GM23338 (cell line): ENCODE measurements around the gene PER2. TPM values are rescaled to one million over a fixed set of nuclear protein-coding genes. Genes with fewer than 3 reads are reported as not detected.

Experiments
- ATAC-seq: fragments of 200-7000 bp; cut with Tn5 transposase; 3 replicates; pipeline ENCODE4 v1.9.1; 2020
- DNase-seq: peaks from one replicate; pipeline ENCODE4 v3.0.0-alpha.2; 2015; ENCODE audit warnings: low spot score
- H2AFZ ChIP-seq: fragments of 200-600 bp; sonication (generic); 2 replicates; pipeline ENCODE4 v1.8.0; 2016; ENCODE audit warnings: antibody characterized with exemption, mild to moderate bottlenecking, moderate library complexity
- H3F3A ChIP-seq: fragments of 200-600 bp; sonication (generic); replicated peaks from 2 replicates; pipeline ENCODE4 v1.8.0; 2017; ENCODE audit warnings: antibody characterized with exemption, mixed run types, low read depth
- H3K27ac ChIP-seq: fragments of 200-600 bp; sonication (generic); 2 replicates; pipeline ENCODE4 v1.6.1; 2016; ENCODE audit warnings: low read depth
- H3K27me3 ChIP-seq: fragments of 200-600 bp; sonication (generic); 2 replicates; pipeline ENCODE4 v1.8.0; 2016; ENCODE audit warnings: mild to moderate bottlenecking, mixed run types, moderate library complexity; ENCODE audit not compliant: insufficient read depth
- H3K36me3 ChIP-seq: fragments of 200-600 bp; sonication (generic); 2 replicates; pipeline ENCODE4 v1.8.0; 2016; ENCODE audit warnings: mild to moderate bottlenecking; ENCODE audit not compliant: insufficient read depth
- H3K4me1 ChIP-seq: fragments of 200-600 bp; sonication (generic); 2 replicates; pipeline ENCODE4 v1.8.0; 2016; ENCODE audit warnings: mild to moderate bottlenecking, moderate library complexity; ENCODE audit not compliant: insufficient read depth
- H3K4me2 ChIP-seq: fragments of 200-600 bp; sonication (generic); 2 replicates; pipeline ENCODE4 v1.7.1; 2017; ENCODE audit warnings: mixed run types
- H3K4me3 ChIP-seq: fragments of 200-600 bp; sonication (generic); 2 replicates; pipeline ENCODE4 v1.6.1; 2016; ENCODE audit warnings: mixed run types
- H3K79me2 ChIP-seq: fragments of 200-600 bp; sonication (generic); replicated peaks from 2 replicates; pipeline ENCODE4 v1.8.0; 2017; ENCODE audit warnings: mild to moderate bottlenecking; ENCODE audit not compliant: insufficient read depth
- H3K9me2 ChIP-seq: fragments of 200-600 bp; sonication (generic); 2 replicates; pipeline ENCODE4 v1.8.0; 2017; ENCODE audit not compliant: insufficient read depth
- H4K20me1 ChIP-seq: fragments of 200-600 bp; sonication (generic); replicated peaks from 2 replicates; pipeline ENCODE4 v1.8.0; 2017; ENCODE audit warnings: mild to moderate bottlenecking; ENCODE audit not compliant: insufficient read depth
- H3K27ac Mint-ChIP-seq: 2 replicates; pipeline ENCODE4 v1.8.0; 2020; ENCODE audit warnings: inconsistent platforms, mild to moderate bottlenecking, moderate library complexity, mixed read lengths
- H3K27me3 Mint-ChIP-seq: 3 replicates; pipeline ENCODE4 v1.8.0; 2022; ENCODE audit warnings: low read depth, mild to moderate bottlenecking, moderate library complexity, mixed read lengths, inconsistent platforms; ENCODE audit not compliant: insufficient read depth, poor library complexity
- H3K36me3 Mint-ChIP-seq: 3 replicates; pipeline ENCODE4 v1.8.0; 2021; ENCODE audit warnings: low read depth, mild to moderate bottlenecking, inconsistent platforms, moderate library complexity, mixed read lengths
- H3K4me1 Mint-ChIP-seq: 3 replicates; pipeline ENCODE4 v1.8.0; 2020; ENCODE audit warnings: mild to moderate bottlenecking, inconsistent platforms, mixed read lengths
- H3K4me3 Mint-ChIP-seq: 3 replicates; pipeline ENCODE4 v1.8.0; 2021; ENCODE audit warnings: moderate library complexity, mild to moderate bottlenecking, inconsistent platforms, mixed read lengths
- H3K9me3 Mint-ChIP-seq: 3 replicates; pipeline ENCODE4 v1.8.0; 2020; ENCODE audit warnings: moderate library complexity, mild to moderate bottlenecking, inconsistent platforms, mixed read lengths
- CREB1 ChIP-seq: fragments of 250-450 bp; sonication (Bioruptor Pico); IDR thresholded peaks from 2 replicates; pipeline ENCODE4 v1.5.0; 2020; ENCODE audit warnings: low read depth, mild to moderate bottlenecking, moderate library complexity
- CTCF ChIP-seq, 2 experiments: fragments of 200-600 bp in 1 of 2; sonication (generic) in 1 of 2; conservative IDR thresholded peaks; 2 replicates each; pipeline versions ENCODE4 v1.5.1 to v1.6.1; 2016 to 2017; ENCODE audit warnings: antibody characterized with exemption in 2 of 2, low read depth in 2 of 2, mild to moderate bottlenecking in 2 of 2, moderate library complexity in 1 of 2
- ETS1 ChIP-seq: IDR thresholded peaks from 2 replicates; pipeline ENCODE4 v1.6.1; 2016; ENCODE audit warnings: antibody characterized with exemption
- EZH2 ChIP-seq: fragments of 200-600 bp; sonication (generic); IDR thresholded peaks from one replicate; pipeline ENCODE4 v1.8.0; 2017; ENCODE audit warnings: antibody characterized with exemption, mild to moderate bottlenecking, low read depth; ENCODE audit not compliant: unreplicated experiment
- EZH2phosphoT487 ChIP-seq: fragments of 200-600 bp; sonication (generic); IDR thresholded peaks from one replicate; pipeline ENCODE4 v1.8.1; 2018; ENCODE audit warnings: antibody characterized with exemption; ENCODE audit not compliant: unreplicated experiment
- JUNB ChIP-seq: IDR thresholded peaks from one replicate; pipeline ENCODE4 v1.6.1; 2016; ENCODE audit warnings: antibody characterized with exemption; ENCODE audit not compliant: unreplicated experiment
- NANOG ChIP-seq: IDR thresholded peaks from 2 replicates; pipeline ENCODE4 v1.6.1; 2016; ENCODE audit warnings: antibody characterized with exemption, borderline replicate concordance
- POLR2AphosphoS5 ChIP-seq: IDR thresholded peaks from 2 replicates; pipeline ENCODE4 v1.6.1; 2016; ENCODE audit warnings: antibody characterized with exemption, low read depth
- REST ChIP-seq: IDR thresholded peaks from one replicate; pipeline ENCODE4 v1.6.1; 2018; ENCODE audit warnings: antibody characterized with exemption; ENCODE audit not compliant: unreplicated experiment
- STAT1 ChIP-seq: IDR thresholded peaks from one replicate; pipeline ENCODE4 v1.6.1; 2016; ENCODE audit warnings: antibody characterized with exemption; ENCODE audit not compliant: unreplicated experiment
- ZNF114 ChIP-seq: fragments of 250-450 bp; sonication (Bioruptor Pico); IDR thresholded peaks from 2 replicates; pipeline ENCODE4 v1.5.0; 2020; ENCODE audit warnings: mild to moderate bottlenecking, moderate library complexity
- ZNF331 ChIP-seq: fragments of 250-450 bp; sonication (Bioruptor Pico); IDR thresholded peaks from 2 replicates; pipeline ENCODE4 v1.5.0; 2020; ENCODE audit warnings: low read depth, mild to moderate bottlenecking, moderate library complexity
- ZNF462 ChIP-seq: fragments of 250-450 bp; sonication (Bioruptor Pico); IDR thresholded peaks from 2 replicates; pipeline ENCODE4 v1.5.0; 2020; ENCODE audit warnings: mild to moderate bottlenecking, moderate library complexity
- polyA plus RNA-seq: library from polyadenylated mRNA; unstranded; fragments of >200 nt; fragmentation: Nextera tagmentation; extraction: Ambion mirVana; gene quantifications from 2 replicates; pipeline ENCODE4 v1.2.1, GENCODE V29; 2016
- total RNA-seq: library from RNA; depleted of rRNA; stranded (reverse); fragments of >200 nt; shearing (Covaris generic); gene quantifications from 2 replicates; pipeline ENCODE4 v1.2.3, GENCODE V29; 2014

Gene PER2
- total and polyA plus RNA-seq, 2 experiments from 2014 or later: 2.2 to 4.6 TPM

- Histone ChIP-seq H3K36me3 (no peaks in the 10 kb centered on the region), H3K4me2 (no peak overlapping the region), H3F3A (no peaks in the 10 kb centered on the region), H3K4me3 (no peak overlapping the region), H3K27me3 (peaks cover 25% of the 10 kb centered on the region), H3K4me1 (peaks cover 4% of the 10 kb centered on the region; the same call in 1 of the 2 replicates), H3K9me2 (no peaks in the 10 kb centered on the region), H3K27ac (no peak overlapping the region), H3K79me2 (no peaks in the 10 kb centered on the region), H2AFZ (no peak overlapping the region), H4K20me1 (no peaks in the 10 kb centered on the region)
- DNase-seq: no peak
- Mint-ChIP-seq H3K4me1 (peaks cover 13% of the 10 kb centered on the region), H3K27ac (no peak overlapping the region), H3K27me3 (peaks cover 23% of the 10 kb centered on the region), H3K9me3 (peaks cover 3% of the 10 kb centered on the region; the same call in 2 of the 3 replicates), H3K36me3 (no peaks in the 10 kb centered on the region; the same call in 2 of the 3 replicates), H3K4me3 (no peak overlapping the region)
- ATAC-seq: no peak
- TF ChIP-seq EZH2phosphoT487: no peak
- no peak for TF ChIP-seq CREB1 (CRISPR knock-in tag)
- no peak for TF ChIP-seq ZNF114 (CRISPR knock-in tag)
- TF ChIP-seq EZH2: no peak
- no peak for TF ChIP-seq ETS1
- no peak for TF ChIP-seq REST
- no peak for TF ChIP-seq ZNF462 (CRISPR knock-in tag)
- no peak for TF ChIP-seq STAT1
- no peak for TF ChIP-seq NANOG
- TF ChIP-seq ZNF331 (CRISPR knock-in tag): no peak
- TF ChIP-seq CTCF (conservative IDR thresholded peaks at IDR 0.05; ENCODE audit: low read depth in 2 of 2): no peak
- no peak for TF ChIP-seq JUNB
- no peak for TF ChIP-seq POLR2AphosphoS5
Measured at GRCh38 chr2:238225911-238226697, 62.3 kb downstream of the PER2 start.
